NT2/D1 (cell line): ENCODE results near the gene TTC4.

Experiments
- DNase-seq: peaks from one replicate; pipeline ENCODE4 v3.0.0-alpha.2; 2011; ENCODE audit warnings: low read depth, low spot score
- H3K27me3 ChIP-seq: 2 replicates; pipeline ENCODE4 v1.6.0; 2011; ENCODE audit warnings: mild to moderate bottlenecking; ENCODE audit not compliant: insufficient read length, insufficient read depth
- H3K36me3 ChIP-seq: 2 replicates; pipeline ENCODE4 v1.6.1; 2011; ENCODE audit warnings: mild to moderate bottlenecking, low read length, mixed read lengths; ENCODE audit not compliant: insufficient read depth, insufficient read length
- H3K4me1 ChIP-seq: 2 replicates; pipeline ENCODE4 v1.5.1; 2011; ENCODE audit not compliant: insufficient read depth, insufficient read length
- H3K4me3 ChIP-seq: 2 replicates; pipeline ENCODE4 v1.5.1; 2011; ENCODE audit warnings: low read depth; ENCODE audit not compliant: insufficient read length
- H3K9ac ChIP-seq: 2 replicates; pipeline ENCODE4 v1.6.0; 2011; ENCODE audit warnings: low read depth; ENCODE audit not compliant: insufficient read length
- H3K9me3 ChIP-seq: 2 replicates; pipeline ENCODE4 v1.5.1; 2011; ENCODE audit warnings: mild to moderate bottlenecking, low read length; ENCODE audit not compliant: insufficient read depth
- SUZ12 ChIP-seq: IDR thresholded peaks from 2 replicates; pipeline ENCODE4 v1.6.1; 2011; ENCODE audit not compliant: insufficient read length, insufficient read depth; ENCODE audit errors: extremely low read depth
- YY1 ChIP-seq: IDR thresholded peaks from 2 replicates; pipeline ENCODE4 v1.6.1; 2011; ENCODE audit not compliant: insufficient read length, insufficient read depth
- ZNF274 ChIP-seq: IDR thresholded peaks from 2 replicates; pipeline ENCODE4 v1.6.1; 2011; ENCODE audit warnings: mild to moderate bottlenecking, low read depth, low read length

TTC4 gene

GRCh38 chr1:54763816-54764132, 48.1 kb downstream of the TTC4 start:
- TF ChIP-seq YY1 (no peak), ZNF274 (no peak), SUZ12 (no peak)
- H3K27me3 ChIP-seq: no peaks in the 10 kb centered on the region
- peaks cover 5% of the 10 kb centered on the region for H3K4me1 ChIP-seq
- peak overlapping the region; percentile 99 for H3K9ac ChIP-seq
- no peak for DNase-seq
- peaks cover 12% of the 10 kb centered on the region for H3K36me3 ChIP-seq
- H3K9me3 ChIP-seq: no peaks in the 10 kb centered on the region
- H3K4me3 ChIP-seq: peak overlapping the region; percentile 99

- Histone ChIP-seq H3K9me3 (no peaks in the 10 kb centered on the region), H3K27me3 (no peaks in the 10 kb centered on the region), H3K4me3 (peak within 1 kb of the TSS; percentile 99), H3K9ac (peak within 1 kb of the TSS; percentile 99), H3K4me1 (peaks cover 5% of the 10 kb centered on the region), H3K36me3 (peaks cover 7% of the 10 kb centered on the region)
- peak; percentile 100 for DNase-seq
- TF ChIP-seq YY1: no peak
Measured at GRCh38 chr1:54764133-54764921, 48.7 kb downstream of the TTC4 start, which contains the start of gene PARS2. PARS2 (minus strand) TSS chr1:54764523; CDS start chr1:54759161, 5,362 bp downstream.

DNA sequence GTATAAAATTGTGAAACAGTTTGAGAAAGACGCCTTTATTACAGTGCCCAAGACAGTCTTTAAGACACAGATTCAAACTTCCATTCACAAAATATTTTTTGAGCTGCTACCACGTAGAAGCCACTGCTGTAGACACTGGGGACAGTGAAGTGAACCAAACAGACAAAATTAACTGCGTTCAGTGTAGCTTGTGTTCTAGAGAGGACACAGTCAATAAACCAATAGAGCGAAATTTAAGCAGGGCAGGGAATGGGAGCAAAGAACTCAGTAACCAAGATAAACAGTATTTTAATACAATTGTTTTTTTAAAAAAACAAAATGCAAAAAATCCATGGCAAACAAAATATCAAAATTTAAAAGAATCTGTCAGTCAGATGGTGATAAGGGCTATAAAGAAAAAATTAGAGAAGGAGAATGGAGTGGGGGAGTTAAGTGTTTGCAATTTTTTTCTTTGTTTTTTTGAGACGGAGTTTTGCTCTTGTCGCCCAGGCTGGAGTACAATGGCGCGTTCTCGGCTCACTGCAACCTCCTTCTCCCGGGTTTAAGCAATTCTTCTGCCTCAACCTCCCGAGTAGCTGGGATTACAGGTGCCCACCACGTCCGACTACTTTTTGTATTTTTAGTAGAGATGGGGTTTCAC, 49.4 kb downstream of the TTC4 start:
- Histone ChIP-seq H3K36me3 (peaks cover 4% of the 10 kb centered on the region), H3K4me1 (peaks cover 5% of the 10 kb centered on the region), H3K9ac (peak overlapping the region; percentile 23), H3K4me3 (peak overlapping the region; percentile 29), H3K9me3 (no peaks in the 10 kb centered on the region), H3K27me3 (no peaks in the 10 kb centered on the region)
- TF ChIP-seq SUZ12: no peak
- no peak for TF ChIP-seq YY1
- no peak for TF ChIP-seq ZNF274
- no peak for DNase-seq

DNA sequence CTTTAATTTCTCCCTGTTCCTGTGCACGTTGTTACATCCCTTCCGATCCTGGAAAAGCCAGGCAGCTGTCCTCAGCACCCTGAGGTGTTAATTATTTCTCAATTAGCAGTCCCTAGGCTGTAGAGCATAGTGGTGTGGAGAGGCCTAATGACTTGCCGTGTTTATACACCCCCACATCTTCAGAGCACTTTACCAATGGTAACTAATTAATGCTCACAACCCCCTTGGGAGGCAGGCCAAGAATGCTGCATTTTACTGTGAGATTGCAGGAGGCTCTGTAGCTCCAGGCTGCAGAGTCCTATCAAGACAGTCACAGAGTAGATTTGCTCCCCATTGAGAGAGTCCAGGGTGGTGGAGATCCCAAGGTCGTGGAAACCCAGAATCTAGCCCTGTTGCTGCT, 51.1 kb downstream of the TTC4 start:
- Histone ChIP-seq H3K9ac (no peak overlapping the region), H3K36me3 (peaks cover 4% of the 10 kb centered on the region), H3K4me3 (no peak overlapping the region), H3K27me3 (no peaks in the 10 kb centered on the region), H3K9me3 (no peaks in the 10 kb centered on the region), H3K4me1 (peaks cover 5% of the 10 kb centered on the region)
- no peak for DNase-seq
- TF ChIP-seq ZNF274 (no peak), YY1 (no peak), SUZ12 (no peak)

DNA sequence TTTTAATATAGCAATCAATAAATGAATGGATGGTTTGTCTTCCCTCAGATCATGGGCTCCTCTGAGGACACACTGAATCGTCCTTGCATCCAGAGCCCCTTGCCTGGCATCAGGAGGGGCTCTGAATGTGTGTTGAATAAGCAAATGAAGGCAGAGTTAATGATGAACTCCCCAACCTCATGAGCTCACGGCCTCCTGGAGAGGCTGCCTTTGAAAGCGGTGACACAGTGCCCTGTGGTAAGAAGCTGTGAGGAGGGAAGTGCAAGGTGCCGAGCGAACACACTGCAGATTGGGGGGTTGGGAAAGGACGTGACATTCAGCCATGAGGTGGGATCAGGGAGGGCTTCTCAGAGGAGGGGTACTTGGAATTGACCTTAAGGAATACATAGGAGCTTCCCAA, 51.9 kb downstream of the TTC4 start:
- TF ChIP-seq SUZ12: no peak
- TF ChIP-seq YY1: no peak
- no peak for TF ChIP-seq ZNF274
- Histone ChIP-seq H3K27me3 (no peaks in the 10 kb centered on the region), H3K4me1 (peaks cover 5% of the 10 kb centered on the region), H3K9ac (no peak overlapping the region), H3K36me3 (peaks cover 4% of the 10 kb centered on the region), H3K4me3 (no peak overlapping the region), H3K9me3 (no peaks in the 10 kb centered on the region)
- DNase-seq: no peak

- DNase-seq: peak; percentile 27
- Histone ChIP-seq H3K9me3 (no peaks in the 10 kb centered on the region), H3K4me3 (no peak overlapping the region), H3K36me3 (no peaks in the 10 kb centered on the region), H3K4me1 (peaks cover 5% of the 10 kb centered on the region), H3K27me3 (no peaks in the 10 kb centered on the region), H3K9ac (no peak overlapping the region)
- no peak for TF ChIP-seq YY1
- TF ChIP-seq ZNF274: no peak
- no peak for TF ChIP-seq SUZ12
Measured at GRCh38 chr1:54768093-54768492, 52.4 kb downstream of the TTC4 start.

DNA sequence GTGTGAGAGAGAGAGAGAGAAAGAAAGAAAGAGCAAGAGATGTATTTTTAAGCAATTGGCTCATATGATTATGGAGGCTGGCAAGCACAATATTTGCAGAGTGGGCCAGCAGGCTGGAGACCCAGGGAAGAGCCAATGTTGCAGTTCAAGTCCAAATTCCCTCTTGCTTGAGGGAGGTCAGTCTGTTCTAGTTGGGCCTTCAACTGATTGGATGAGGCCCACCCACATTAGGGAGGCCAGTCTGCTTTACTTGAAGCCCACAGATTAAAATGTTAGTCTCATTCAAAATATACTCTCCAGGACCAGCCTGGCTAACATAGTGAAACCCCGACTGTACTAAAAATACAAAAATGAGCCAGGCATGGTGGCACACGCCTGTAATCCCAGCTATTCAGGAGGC, 57.3 kb downstream of the TTC4 start:
- Histone ChIP-seq H3K36me3 (no peaks in the 10 kb centered on the region), H3K9ac (no peak overlapping the region), H3K4me1 (peaks cover 3% of the 10 kb centered on the region), H3K9me3 (no peaks in the 10 kb centered on the region), H3K27me3 (no peaks in the 10 kb centered on the region), H3K4me3 (no peak overlapping the region)
- no peak for TF ChIP-seq SUZ12
- TF ChIP-seq ZNF274: no peak
- TF ChIP-seq YY1: no peak
- no peak for DNase-seq
